HepG2 (cell line): Measurements from ENCODE around the gene ZNF557. TPM values are rescaled to one million over a fixed set of nuclear protein-coding genes. Genes with fewer than 3 reads are reported as not detected.

Source experiments
- BATF2 ChIP-seq: sonication (generic); formaldehyde crosslinking; IDR thresholded peaks from 2 replicates; pipeline ENCODE4 v1.8.0; 2022; ENCODE audit warnings: mild to moderate bottlenecking, missing genetic modification reagents, moderate library complexity
- EP300 ChIP-seq, 3 experiments: sonication (generic) in 1 of 3; formaldehyde crosslinking in 1 of 3; IDR thresholded peaks; 2 replicates each; pipeline versions ENCODE4 v1.5.1 to v1.6.1; 2011 to 2020; ENCODE audit warnings: low read depth in 2 of 3, low read length in 2 of 3, borderline replicate concordance in 1 of 3, improper control_type of control experiment in 1 of 3, mild to moderate bottlenecking in 1 of 3, missing genetic modification reagents in 1 of 3, moderate library complexity in 1 of 3
- GLMP ChIP-seq: sonication (generic); formaldehyde crosslinking; IDR thresholded peaks from 2 replicates; pipeline ENCODE4 v1.9.0; 2021; ENCODE audit warnings: missing genetic modification reagents, mild to moderate bottlenecking, borderline replicate concordance
- HNF4G ChIP-seq, 2 experiments: sonication (generic) in 1 of 2; formaldehyde crosslinking in 1 of 2; IDR thresholded peaks; 2 replicates each; pipeline versions ENCODE4 v1.4.0 to v1.6.1; 2011 to 2020; ENCODE audit warnings: borderline replicate concordance in 2 of 2, low read depth in 2 of 2, mild to moderate bottlenecking in 2 of 2, low read length in 1 of 2, missing genetic modification reagents in 1 of 2, moderate library complexity in 1 of 2
- HNRNPUL1 ChIP-seq: fragments of 200-400 bp; formaldehyde crosslinking; IDR thresholded peaks from 2 replicates; pipeline ENCODE4 v1.6.1; 2017; ENCODE audit warnings: low read depth, mild to moderate bottlenecking, low read length, moderate library complexity
- MXD4 ChIP-seq: IDR thresholded peaks from 2 replicates; pipeline ENCODE4 v1.6.1; 2016; ENCODE audit warnings: mild to moderate bottlenecking, missing biosample characterization, missing genetic modification reagents
- PCBP1 ChIP-seq: fragments of 200-400 bp; formaldehyde crosslinking; IDR thresholded peaks from 2 replicates; pipeline ENCODE4 v1.6.1; 2017; ENCODE audit warnings: mild to moderate bottlenecking, low read depth, low read length, borderline replicate concordance
- SKIL ChIP-seq: sonication (generic); formaldehyde crosslinking; IDR thresholded peaks from 2 replicates; pipeline ENCODE4 v1.8.0; 2022; ENCODE audit warnings: missing genetic modification reagents, mild to moderate bottlenecking, moderate library complexity, borderline replicate concordance
- TFAP4 ChIP-seq: sonication (generic); IDR thresholded peaks from 2 replicates; pipeline ENCODE4 v1.6.1; 2016; ENCODE audit warnings: low read depth, borderline replicate concordance
- ZNF274 ChIP-seq: sonication (generic); formaldehyde crosslinking; IDR thresholded peaks from 2 replicates; pipeline ENCODE4 v1.5.1; 2020; ENCODE audit warnings: mild to moderate bottlenecking, missing genetic modification reagents
- ZNF652 ChIP-seq: IDR thresholded peaks from 2 replicates; pipeline ENCODE4 v1.6.1; 2016; ENCODE audit warnings: low read depth, borderline replicate concordance
- ZNF672 ChIP-seq: sonication (generic); formaldehyde crosslinking; IDR thresholded peaks from 2 replicates; pipeline ENCODE4 v1.8.1; 2022; ENCODE audit warnings: missing genetic modification reagents
- ZSCAN20 ChIP-seq: sonication (generic); formaldehyde crosslinking; IDR thresholded peaks from 2 replicates; pipeline ENCODE4 v1.4.0; 2020; ENCODE audit warnings: missing genetic modification reagents, mild to moderate bottlenecking, borderline replicate concordance
- polyA plus RNA-seq, 8 experiments: library from polyadenylated mRNA; depleted of rRNA in 3 of 8; stranded (reverse) in 7 of 8; unstranded in 1 of 8; fragments of >200 nt; fragmentation: Illumina TruSeq in 4 of 8; extraction: Trizol in 4 of 8; gene quantifications; 2 replicates each; pipeline versions ENCODE4 v1.2.1 to v1.2.3, GENCODE V29; 2011 to 2016; ENCODE audit warnings: low read depth in 4 of 8, missing spikeins in 1 of 8, mixed read lengths in 1 of 8; ENCODE audit not compliant: insufficient read depth in 1 of 8
- total RNA-seq, 5 experiments: library from RNA; depleted of rRNA; stranded (reverse); fragments of >200 nt; fragmentation: Illumina TruSeq; extraction: Trizol; gene quantifications; 2 replicates each; pipeline ENCODE4 v1.2.3, GENCODE V29; 2016; ENCODE audit warnings: low read depth in 1 of 5
- TF ChIP-seq, protein P1 (sequence below): sonication (generic); formaldehyde crosslinking; IDR thresholded peaks from 2 replicates; pipeline ENCODE4 v1.8.1; 2023; ENCODE audit warnings: missing genetic modification reagents, inconsistent platforms, borderline replicate concordance
- TF ChIP-seq, protein P2 (sequence below): sonication (generic); formaldehyde crosslinking; IDR thresholded peaks from 2 replicates; pipeline ENCODE4 v1.5.0; 2020; ENCODE audit warnings: mild to moderate bottlenecking, missing genetic modification reagents, borderline replicate concordance

Gene ZNF557
- total and polyA plus RNA-seq, 2 of the 13 experiments (the other 11 are each of a cell fraction or from before 2014, with no cell fraction given) = 2.1 to 7.8 TPM

DNA sequence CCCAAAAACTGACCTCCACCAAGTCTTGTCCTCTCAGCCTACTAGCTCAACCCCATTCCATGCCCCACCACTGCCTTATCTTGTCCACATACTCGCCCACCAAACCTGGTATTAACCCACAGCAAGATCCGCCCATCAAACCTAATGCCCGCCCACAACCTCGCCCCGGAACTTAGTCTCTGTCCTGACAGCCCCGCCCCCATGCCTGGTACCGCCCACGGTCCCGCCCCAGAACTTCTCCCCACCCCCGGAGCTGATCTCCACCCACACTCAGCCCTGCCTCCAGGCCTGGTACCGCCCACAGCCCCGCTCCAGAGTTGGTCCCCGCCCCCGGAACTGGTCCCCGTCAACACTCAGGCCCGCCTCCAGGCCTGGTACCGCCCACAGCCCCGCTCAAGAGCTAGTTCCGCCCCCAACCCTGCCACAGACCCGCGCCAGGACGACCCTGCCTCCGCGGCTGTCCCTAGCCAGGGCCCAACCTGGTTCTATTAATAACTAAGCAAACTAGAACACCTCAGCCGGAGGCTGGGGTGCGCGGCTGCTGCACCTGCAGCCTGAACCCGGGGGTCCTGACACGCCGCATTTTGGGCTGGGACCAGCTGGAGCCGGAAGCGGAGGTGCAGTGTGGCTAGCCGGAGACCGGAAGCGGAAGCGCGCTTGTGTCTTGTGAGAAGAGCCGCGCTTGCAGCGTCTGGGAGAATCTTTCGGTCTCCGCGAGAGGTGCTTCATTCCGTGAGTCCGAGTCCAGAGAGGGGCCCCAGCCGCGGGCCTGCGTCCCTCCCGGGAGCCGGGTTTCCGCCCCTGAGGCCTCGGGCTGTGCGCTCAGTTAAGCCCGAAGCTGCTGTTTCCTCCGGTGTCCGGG, at the start of gene ZNF557 (continued):
- TF ChIP-seq TFAP4 = peak; percentile 74; the same call in 1 of the 2 replicates
- TF ChIP-seq PCBP1 = peak; percentile 83; the same call in 1 of the 2 replicates
- TF ChIP-seq ZNF652 (CRISPR knock-in tag) = no peak
- TF ChIP-seq, protein P1, sequence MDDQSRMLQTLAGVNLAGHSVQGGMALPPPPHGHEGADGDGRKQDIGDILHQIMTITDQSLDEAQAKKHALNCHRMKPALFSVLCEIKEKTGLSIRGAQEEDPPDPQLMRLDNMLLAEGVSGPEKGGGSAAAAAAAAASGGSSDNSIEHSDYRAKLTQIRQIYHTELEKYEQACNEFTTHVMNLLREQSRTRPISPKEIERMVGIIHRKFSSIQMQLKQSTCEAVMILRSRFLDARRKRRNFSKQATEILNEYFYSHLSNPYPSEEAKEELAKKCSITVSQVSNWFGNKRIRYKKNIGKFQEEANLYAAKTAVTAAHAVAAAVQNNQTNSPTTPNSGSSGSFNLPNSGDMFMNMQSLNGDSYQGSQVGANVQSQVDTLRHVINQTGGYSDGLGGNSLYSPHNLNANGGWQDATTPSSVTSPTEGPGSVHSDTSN (CRISPR knock-in tag) = no peak
- no peak for TF ChIP-seq HNRNPUL1
- TF ChIP-seq ZNF274 (CRISPR knock-in tag) = peak; percentile 36; the same call in 1 of the 2 replicates
- TF ChIP-seq BATF2 = no peak
- TF ChIP-seq MXD4 (CRISPR knock-in tag) = no peak; the same call in 1 of the 2 replicates
- TF ChIP-seq ZNF672 (CRISPR knock-in tag) = no peak
- no peak for TF ChIP-seq HNF4G (IDR thresholded peaks at IDR 0.05; ENCODE audit: borderline replicate concordance, low read depth, low read length)
- no peak for TF ChIP-seq HNF4G (CRISPR knock-in tag; IDR thresholded peaks at IDR 0.05; ENCODE audit: borderline replicate concordance, low read depth)
- no peak for TF ChIP-seq GLMP (CRISPR knock-in tag)
- no peak for TF ChIP-seq EP300 (IDR thresholded peaks at IDR 0.05; ENCODE audit: low read depth in 2 of 2, low read length in 2 of 2)
- TF ChIP-seq EP300 (CRISPR knock-in tag; IDR thresholded peaks at IDR 0.05; ENCODE audit: borderline replicate concordance) = no peak
- TF ChIP-seq, protein P2, sequence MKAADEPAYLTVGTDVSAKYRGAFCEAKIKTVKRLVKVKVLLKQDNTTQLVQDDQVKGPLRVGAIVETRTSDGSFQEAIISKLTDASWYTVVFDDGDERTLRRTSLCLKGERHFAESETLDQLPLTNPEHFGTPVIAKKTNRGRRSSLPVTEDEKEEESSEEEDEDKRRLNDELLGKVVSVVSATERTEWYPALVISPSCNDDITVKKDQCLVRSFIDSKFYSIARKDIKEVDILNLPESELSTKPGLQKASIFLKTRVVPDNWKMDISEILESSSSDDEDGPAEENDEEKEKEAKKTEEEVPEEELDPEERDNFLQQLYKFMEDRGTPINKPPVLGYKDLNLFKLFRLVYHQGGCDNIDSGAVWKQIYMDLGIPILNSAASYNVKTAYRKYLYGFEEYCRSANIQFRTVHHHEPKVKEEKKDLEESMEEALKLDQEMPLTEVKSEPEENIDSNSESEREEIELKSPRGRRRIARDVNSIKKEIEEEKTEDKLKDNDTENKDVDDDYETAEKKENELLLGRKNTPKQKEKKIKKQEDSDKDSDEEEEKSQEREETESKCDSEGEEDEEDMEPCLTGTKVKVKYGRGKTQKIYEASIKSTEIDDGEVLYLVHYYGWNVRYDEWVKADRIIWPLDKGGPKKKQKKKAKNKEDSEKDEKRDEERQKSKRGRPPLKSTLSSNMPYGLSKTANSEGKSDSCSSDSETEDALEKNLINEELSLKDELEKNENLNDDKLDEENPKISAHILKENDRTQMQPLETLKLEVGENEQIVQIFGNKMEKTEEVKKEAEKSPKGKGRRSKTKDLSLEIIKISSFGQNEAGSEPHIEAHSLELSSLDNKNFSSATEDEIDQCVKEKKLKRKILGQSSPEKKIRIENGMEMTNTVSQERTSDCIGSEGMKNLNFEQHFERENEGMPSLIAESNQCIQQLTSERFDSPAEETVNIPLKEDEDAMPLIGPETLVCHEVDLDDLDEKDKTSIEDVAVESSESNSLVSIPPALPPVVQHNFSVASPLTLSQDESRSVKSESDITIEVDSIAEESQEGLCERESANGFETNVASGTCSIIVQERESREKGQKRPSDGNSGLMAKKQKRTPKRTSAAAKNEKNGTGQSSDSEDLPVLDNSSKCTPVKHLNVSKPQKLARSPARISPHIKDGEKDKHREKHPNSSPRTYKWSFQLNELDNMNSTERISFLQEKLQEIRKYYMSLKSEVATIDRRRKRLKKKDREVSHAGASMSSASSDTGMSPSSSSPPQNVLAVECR = peak; percentile 98
- TF ChIP-seq SKIL = no peak
- no peak for TF ChIP-seq ZSCAN20 (CRISPR knock-in tag)
